Liver (tissue), 9 donors: ENCODE measurements around the gene FBXW11. TPM values are rescaled to one million over a fixed set of nuclear protein-coding genes. Genes with fewer than 3 reads are reported as not detected.

Experiments
- DNase-seq: peaks from one replicate; pipeline ENCODE4 v3.0.0-alpha.2; 2017; ENCODE audit warnings: low spot score
- H3K27ac ChIP-seq, 2 donors: one replicate each; pipeline ENCODE4 v1.7.0; 2013; ENCODE audit warnings: inconsistent platforms in 2 of 2, low read length in 2 of 2, control low read depth in 1 of 2, low read depth in 1 of 2, mild to moderate bottlenecking in 1 of 2
- H3K27me3 ChIP-seq, 4 donors: one replicate each; pipeline versions ENCODE4 v1.6.1 to v1.7.0; 2013; ENCODE audit warnings: low read length in 3 of 4, inconsistent platforms in 1 of 4, mild to moderate bottlenecking in 1 of 4, moderate library complexity in 1 of 4; ENCODE audit not compliant: control insufficient read depth in 4 of 4, insufficient read depth in 4 of 4
- H3K36me3 ChIP-seq, 4 donors: one replicate each; pipeline versions ENCODE4 v1.6.1 to v1.7.0; 2013; ENCODE audit warnings: low read length in 3 of 4, mild to moderate bottlenecking in 3 of 4, low read depth in 1 of 4, moderate library complexity in 1 of 4; ENCODE audit not compliant: control insufficient read depth in 4 of 4, insufficient read depth in 3 of 4
- H3K4me1 ChIP-seq, 4 donors: one replicate each; pipeline versions ENCODE4 v1.6.1 to v1.7.0; 2013; ENCODE audit warnings: low read length in 3 of 4, mild to moderate bottlenecking in 3 of 4, moderate library complexity in 1 of 4; ENCODE audit not compliant: control insufficient read depth in 4 of 4, insufficient read depth in 4 of 4
- H3K4me3 ChIP-seq, 3 donors: one replicate each; pipeline versions ENCODE4 v1.6.1 to v1.7.0; 2013; ENCODE audit warnings: low read length in 3 of 3, control low read depth in 1 of 3, low read depth in 1 of 3, mild to moderate bottlenecking in 1 of 3
- H3K9ac ChIP-seq, 2 donors: one replicate each; pipeline ENCODE4 v1.7.0; 2013; ENCODE audit warnings: low read length in 2 of 2, mild to moderate bottlenecking in 2 of 2, moderate library complexity in 2 of 2, control low read depth in 1 of 2, low read depth in 1 of 2
- H3K9me3 ChIP-seq, 4 donors: one replicate each; pipeline versions ENCODE4 v1.6.1 to v1.7.0; 2013; ENCODE audit warnings: low read length in 3 of 4; ENCODE audit not compliant: control insufficient read depth in 4 of 4
- CTCF ChIP-seq: fragments of 150-350 bp; IDR thresholded peaks from 2 replicates; pipeline ENCODE4 v1.5.1; 2017; ENCODE audit warnings: improper control_type of control experiment, low read depth, low read length; ENCODE audit not compliant: missing input control
- EGR1 ChIP-seq, 2 donors: IDR thresholded peaks; 2 replicates each; pipeline ENCODE4 v1.6.1; 2016 to 2018; ENCODE audit warnings: antibody characterized with exemption in 2 of 2, low read depth in 2 of 2
- FOXA1 ChIP-seq: IDR thresholded peaks from 2 replicates; pipeline ENCODE4 v1.6.1; 2016; ENCODE audit warnings: antibody characterized with exemption
- FOXA2 ChIP-seq: IDR thresholded peaks from 2 replicates; pipeline ENCODE4 v1.6.1; 2016; ENCODE audit warnings: antibody characterized with exemption
- HNF4A ChIP-seq, 2 donors: conservative IDR thresholded peaks; 2 replicates each; pipeline ENCODE4 v1.6.1; 2016; ENCODE audit warnings: antibody characterized with exemption in 2 of 2, mild to moderate bottlenecking in 2 of 2
- HNF4G ChIP-seq: IDR thresholded peaks from 2 replicates; pipeline ENCODE4 v1.6.1; 2016; ENCODE audit warnings: antibody characterized with exemption
- JUND ChIP-seq, 2 donors: IDR thresholded peaks; 2 replicates each; pipeline ENCODE4 v1.6.1; 2016; ENCODE audit warnings: antibody characterized with exemption in 2 of 2
- MAX ChIP-seq: IDR thresholded peaks from 2 replicates; pipeline ENCODE4 v1.6.1; 2016; ENCODE audit warnings: antibody characterized with exemption
- NR2F2 ChIP-seq: IDR thresholded peaks from 2 replicates; pipeline ENCODE4 v1.6.1; 2016; ENCODE audit warnings: antibody characterized with exemption
- RAD21 ChIP-seq, 2 donors: IDR thresholded peaks; 2 replicates each; pipeline ENCODE4 v1.6.1; 2016; ENCODE audit warnings: antibody characterized with exemption in 2 of 2, mild to moderate bottlenecking in 2 of 2
- REST ChIP-seq: IDR thresholded peaks from 2 replicates; pipeline ENCODE4 v1.6.1; 2016; ENCODE audit warnings: antibody characterized with exemption, mild to moderate bottlenecking
- RXRA ChIP-seq, 2 donors: IDR thresholded peaks; 2 replicates each; pipeline ENCODE4 v1.6.1; 2017 to 2018; ENCODE audit warnings: antibody characterized with exemption in 2 of 2, mild to moderate bottlenecking in 1 of 2
- SP1 ChIP-seq: IDR thresholded peaks from 2 replicates; pipeline ENCODE4 v1.6.1; 2018; ENCODE audit warnings: antibody characterized with exemption, mild to moderate bottlenecking
- TAF1 ChIP-seq: conservative IDR thresholded peaks from 2 replicates; pipeline ENCODE4 v1.6.1; 2016; ENCODE audit warnings: antibody characterized with exemption, mild to moderate bottlenecking
- YY1 ChIP-seq: IDR thresholded peaks from 2 replicates; pipeline ENCODE4 v1.6.1; 2016; ENCODE audit warnings: antibody characterized with exemption, mild to moderate bottlenecking
- ZBTB33 ChIP-seq: IDR thresholded peaks from 2 replicates; pipeline ENCODE4 v1.6.1; 2016; ENCODE audit warnings: antibody characterized with exemption
- WGBS: extraction: QIAGEN DNeasy Blood & Tissue Kit; methylation state at CpG from one replicate; pipeline ENCODE4 v1.1.7; 2013; 5-methylcytosine and 5-hydroxymethylcytosine counted together
- polyA plus RNA-seq, 2 donors: library from polyadenylated mRNA; stranded (reverse) in 1 of 2; unstranded in 1 of 2; fragments of 200-250 nt in 1 of 2; fragments of >200 nt in 1 of 2; fragmentation: Nextera tagmentation in 1 of 2; extraction: Ambion mirVana in 1 of 2; gene quantifications; one replicate each; pipeline versions ENCODE4 v1.2.1 to v1.2.3, GENCODE V29; 2013 to 2015
- total RNA-seq, 2 donors: library from RNA; depleted of rRNA; stranded (reverse); fragments of >200 nt; gene quantifications; one replicate each; pipeline ENCODE4 v1.2.3, GENCODE V29; 2014
- TF ChIP-seq, protein P1 (sequence below): IDR thresholded peaks from 2 replicates; pipeline ENCODE4 v1.6.1; 2016; ENCODE audit warnings: antibody characterized with exemption
- donor health status: healthy.
- donor health status: healthy.
- donor health status: healthy.
- donor health status: healthy.
- donor health status: healthy.

FBXW11 gene
- total and polyA plus RNA-seq, 4 donors = 11.2 to 37.5 (median 22.0) TPM

GRCh38 chr5:172007175-172008110 is 1.0 kb upstream of the FBXW11 start (continued):
- TF ChIP-seq REST (no peak), HNF4G (no peak), YY1 (peak; percentile 45), NR2F2 (no peak), EGR1 (IDR thresholded peaks at IDR 0.05; ENCODE audit: low read depth in 2 of 2) (no peak), TAF1 (peak; percentile 80), FOXA1 (no peak), ZBTB33 (no peak)
- TF ChIP-seq, protein P1, sequence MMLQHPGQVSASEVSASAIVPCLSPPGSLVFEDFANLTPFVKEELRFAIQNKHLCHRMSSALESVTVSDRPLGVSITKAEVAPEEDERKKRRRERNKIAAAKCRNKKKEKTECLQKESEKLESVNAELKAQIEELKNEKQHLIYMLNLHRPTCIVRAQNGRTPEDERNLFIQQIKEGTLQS = no peak

DNA sequence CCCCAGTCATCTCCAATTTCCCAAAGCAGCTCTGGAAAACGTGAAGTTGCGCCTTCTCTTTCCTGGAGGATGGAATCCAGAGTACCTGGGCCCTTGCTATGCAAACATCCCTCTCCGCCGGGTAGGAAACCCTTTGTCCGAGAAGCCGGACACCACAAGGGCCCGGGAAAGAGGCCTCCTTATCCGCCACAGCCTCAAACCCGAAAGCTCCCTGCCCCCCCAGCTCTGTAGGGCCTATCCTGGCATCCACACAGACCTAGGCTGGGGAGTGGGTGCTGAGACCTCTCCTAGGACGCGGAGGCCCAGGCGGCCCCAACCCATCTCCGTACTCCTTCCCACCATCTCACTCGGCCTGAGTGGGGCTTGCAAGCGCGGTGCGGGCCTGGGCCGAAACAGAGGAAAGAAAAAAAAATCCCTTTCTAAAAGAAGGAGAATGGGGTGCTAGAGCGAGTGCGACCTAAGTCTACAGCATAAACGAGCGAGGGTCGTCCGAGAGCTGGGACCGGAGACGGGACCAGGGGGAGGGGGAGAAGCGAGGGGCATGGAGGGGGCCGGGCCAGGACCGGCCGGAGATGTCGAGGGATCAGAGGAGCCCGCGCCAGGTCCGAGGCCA is 624 bp downstream of the FBXW11 start:
- WGBS = under 1% methylated on average over 34 of the region's 34 CpGs
- H3K36me3 ChIP-seq = no peaks in the 10 kb centered on the region
- peak overlapping the region; percentile 86 to 97 (median 91) for H3K4me3 ChIP-seq
- peak overlapping the region; percentile 99 for H3K27ac ChIP-seq
- H3K4me1 ChIP-seq = peaks cover 9 to 43% (median 23%) of the 10 kb centered on the region in 4 donors
- H3K27me3 ChIP-seq = no peaks in the 10 kb centered on the region
- DNase-seq = peak; percentile 63
- peak overlapping the region; percentile 56 to 98 for H3K9ac ChIP-seq
- TF ChIP-seq NR2F2 = no peak
- no peak for TF ChIP-seq ZBTB33
- TF ChIP-seq HNF4G = no peak
- no peak for TF ChIP-seq EGR1 (IDR thresholded peaks at IDR 0.05; ENCODE audit: low read depth in 2 of 2)
- TF ChIP-seq YY1 = no peak
- TF ChIP-seq, protein P1 = no peak
- TF ChIP-seq CTCF = no peak
- no peak for TF ChIP-seq HNF4A (conservative IDR thresholded peaks at IDR 0.05)
- no peak for TF ChIP-seq RXRA (IDR thresholded peaks at IDR 0.05)
- no peak for TF ChIP-seq MAX
- no peak for TF ChIP-seq FOXA2
- no peak for TF ChIP-seq REST
- no peak for TF ChIP-seq FOXA1
- TF ChIP-seq RAD21 (IDR thresholded peaks at IDR 0.05) = no peak
- TF ChIP-seq JUND (IDR thresholded peaks at IDR 0.05) = no peak
- no peak for TF ChIP-seq TAF1
- no peak for TF ChIP-seq SP1
- H3K9me3 ChIP-seq = no peaks in the 10 kb centered on the region
